Gastrocnemius medialis (tissue), 4 donors: ENCODE measurements around the gene LSAMP.

ENCODE experiments used
- CTCF ChIP-seq, 5 experiments: fragments of 450-650 bp in 3 of 5; fragments of 200-600 bp in 2 of 5; sonication (generic) in 2 of 5; IDR thresholded peaks in 4 of 5; conservative IDR thresholded peaks in 1 of 5; 1 replicate in 4 of 5; 2 replicates in 1 of 5; pipeline ENCODE4 v1.5.1; 2016 to 2019; ENCODE audit warnings: antibody characterized with exemption in 5 of 5, mild to moderate bottlenecking in 3 of 5, moderate library complexity in 3 of 5
- POLR2A ChIP-seq, 2 donors: fragments of 450-650 bp; IDR thresholded peaks; one replicate each; pipeline ENCODE4 v1.6.1; 2017; ENCODE audit warnings: antibody characterized with exemption in 2 of 2, mild to moderate bottlenecking in 2 of 2, moderate library complexity in 2 of 2

GRCh38 chr3:116191409-116191808 lies 253.9 kb downstream of the LSAMP start:
- TF ChIP-seq CTCF (IDR thresholded peaks at IDR 0.05 in 4 of 5, conservative IDR thresholded peaks at IDR 0.05 in 1 of 5) = no peak
- no peak for TF ChIP-seq POLR2A (IDR thresholded peaks at IDR 0.05)
